Measurements from ENCODE around the gene LRRC15. TPM values are rescaled to one million over a fixed set of nuclear protein-coding genes. Genes with fewer than 3 reads are reported as not detected.

Gene LRRC15
- total and polyA plus RNA-seq, 2 experiments from 2014 or later, result 0.05 to 0.14 TPM

DNA sequence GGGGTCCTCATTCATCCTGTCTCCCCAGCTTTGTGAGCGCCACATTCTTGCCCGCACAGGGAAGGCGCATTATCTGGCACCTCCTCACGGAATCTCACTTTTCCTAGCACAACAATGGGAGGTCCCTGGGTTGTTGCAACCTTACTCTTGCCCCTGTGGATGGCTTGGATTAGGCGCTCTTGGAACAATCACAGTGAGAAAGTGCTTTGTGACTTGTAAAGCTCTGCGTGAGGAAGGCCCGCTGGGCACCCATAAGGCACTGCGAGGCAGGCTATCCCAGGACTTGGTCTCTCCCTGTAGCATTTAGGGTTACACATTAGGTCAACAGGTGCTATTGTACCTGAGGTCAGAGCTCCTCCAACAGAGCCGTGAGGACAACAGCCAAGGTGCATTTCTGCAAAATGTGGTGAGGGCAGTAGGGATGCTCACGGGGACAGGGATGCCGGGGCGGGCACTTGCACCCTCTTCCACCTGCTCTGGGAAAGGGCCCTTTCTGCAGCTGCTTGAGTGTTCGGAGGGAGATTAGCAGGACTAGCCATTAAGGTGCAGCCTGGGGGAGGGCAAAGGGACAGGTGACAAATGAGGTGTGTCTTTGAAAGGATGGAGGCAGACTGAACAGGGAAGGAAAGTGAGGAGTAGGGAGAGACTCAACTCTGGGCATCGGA lies 13.9 kb upstream of the LRRC15 start:
- DNase-seq (ENCODE audit: low spot score), result no peak
- no peak overlapping the region for H3K4me2 ChIP-seq

More for the DNA sequence above, 13.9 kb upstream of the LRRC15 start:
- H3K9me2 ChIP-seq (ENCODE audit: insufficient read depth), result no peaks in the 10 kb centered on the region
- no peaks in the 10 kb centered on the region for H3K36me3 ChIP-seq (ENCODE audit: insufficient read depth)
- no peak overlapping the region for H3K27ac ChIP-seq (ENCODE audit: low read depth)
- Mint-ChIP-seq H3K4me1 (peaks cover 32% of the 10 kb centered on the region), H3K36me3 (ENCODE audit: low read depth) (no peaks in the 10 kb centered on the region), H3K4me3 (no peak overlapping the region), H3K9me3 (no peaks in the 10 kb centered on the region), H3K27ac (no peak overlapping the region), H3K27me3 (ENCODE audit: insufficient read depth, low read depth, poor library complexity) (peaks cover 8% of the 10 kb centered on the region)
- H3K4me3 ChIP-seq, result no peak overlapping the region
- H3K4me1 ChIP-seq (ENCODE audit: insufficient read depth), result peaks cover 4% of the 10 kb centered on the region; the same call in 1 of the 2 replicates
- TF ChIP-seq JUNB (IDR thresholded peaks at IDR 0.05; ENCODE audit: unreplicated experiment) (no peak), CREB1 (CRISPR knock-in tag; IDR thresholded peaks at IDR 0.05; ENCODE audit: low read depth) (no peak), REST (IDR thresholded peaks at IDR 0.05; ENCODE audit: unreplicated experiment) (no peak), POLR2AphosphoS5 (IDR thresholded peaks at IDR 0.05; ENCODE audit: low read depth) (no peak), EZH2 (IDR thresholded peaks at IDR 0.05; ENCODE audit: low read depth, unreplicated experiment) (no peak), NANOG (IDR thresholded peaks at IDR 0.05; ENCODE audit: borderline replicate concordance) (no peak), ZNF462 (CRISPR knock-in tag; IDR thresholded peaks at IDR 0.05) (no peak), ZNF114 (CRISPR knock-in tag; IDR thresholded peaks at IDR 0.05) (no peak), ZNF331 (CRISPR knock-in tag; IDR thresholded peaks at IDR 0.05; ENCODE audit: low read depth) (no peak), CTCF (conservative IDR thresholded peaks at IDR 0.05; ENCODE audit: low read depth in 2 of 2) (no peak), ETS1 (IDR thresholded peaks at IDR 0.05) (no peak), EZH2phosphoT487 (IDR thresholded peaks at IDR 0.05; ENCODE audit: unreplicated experiment) (no peak)
- ATAC-seq, result peak; percentile 32
- no peaks in the 10 kb centered on the region for H4K20me1 ChIP-seq (replicated peaks; ENCODE audit: insufficient read depth)
- no peak overlapping the region for H2AFZ ChIP-seq
- H3K27me3 ChIP-seq (ENCODE audit: insufficient read depth), result no peaks in the 10 kb centered on the region
- no peaks in the 10 kb centered on the region for H3K79me2 ChIP-seq (replicated peaks; ENCODE audit: insufficient read depth)
- no peaks in the 10 kb centered on the region for H3F3A ChIP-seq (replicated peaks; ENCODE audit: low read depth)
